ENCODE data around the gene PLCH1. TPM values are rescaled to one million over a fixed set of nuclear protein-coding genes. Genes with fewer than 3 reads are reported as not detected.

The PLCH1 gene
- total RNA-seq, 5 donors from 2014 or later (not counting 1 experiment from before 2014, with no cell fraction given), result 0.06 to 0.12 (median 0.09) TPM; not detected in 1

- H3K4me1 Mint-ChIP-seq, result no peaks in the 10 kb centered on the region
- 80% methylated on average over 1 of the region's 5 CpGs for WGBS (ENCODE audit: insufficient coverage)
These were observed 333.2 kb downstream of the PLCH1 start for GRCh38 chr3:155411500-155412223.

GRCh38 chr3:155409336-155409735, 335.5 kb downstream of the PLCH1 start:
- H3K27ac ChIP-seq (ENCODE audit: low read length), result no peak overlapping the region
- POLR2A ChIA-PET, result no interaction called here
- no peaks in the 10 kb centered on the region for H3K36me3 ChIP-seq (ENCODE audit: control insufficient read depth in 2 of 2, extremely low read depth in 1 of 2, insufficient read depth in 1 of 2, low read length in 1 of 2)
- no peaks in the 10 kb centered on the region for H3K4me1 Mint-ChIP-seq
- no peak overlapping the region for H3K27ac Mint-ChIP-seq
- no peaks in the 10 kb centered on the region for H3K4me1 ChIP-seq (ENCODE audit: control insufficient read depth in 1 of 2, extremely low read depth in 1 of 2, insufficient read depth in 2 of 2, low read length in 2 of 2)
- H3K9me3 ChIP-seq, result no peaks in the 10 kb centered on the region
- H3K36me3 Mint-ChIP-seq, result no peaks in the 10 kb centered on the region
- H3K9me3 Mint-ChIP-seq, result no peaks in the 10 kb centered on the region
- CTCF ChIA-PET, result no interaction called here
- ATAC-seq (replicated peaks in 1 of 4) (no peak), DNase-seq (no peak)
- no peaks in the 10 kb centered on the region for H3K27me3 ChIP-seq (replicated peaks in 1 of 2; ENCODE audit: control insufficient read depth in 2 of 2, extremely low read depth in 1 of 2, insufficient read depth in 2 of 2, low read length in 1 of 2)
- H3K4me3 ChIP-seq (ENCODE audit: control insufficient read depth in 1 of 2, extremely low read depth in 1 of 2, low read length in 1 of 2), result no peak overlapping the region
- no peaks in the 10 kb centered on the region for H3K27me3 Mint-ChIP-seq
- no peak overlapping the region for H3K4me3 Mint-ChIP-seq

More at GRCh38 chr3:155411500-155412223, 333.2 kb downstream of the PLCH1 start:
- H3K36me3 Mint-ChIP-seq, result no peaks in the 10 kb centered on the region
- Histone ChIP-seq H3K36me3 (ENCODE audit: control insufficient read depth in 2 of 2, extremely low read depth in 1 of 2, insufficient read depth in 1 of 2, low read length in 1 of 2) (no peaks in the 10 kb centered on the region), H3K9me3 (no peaks in the 10 kb centered on the region), H3K4me1 (ENCODE audit: control insufficient read depth in 1 of 2, extremely low read depth in 1 of 2, insufficient read depth in 2 of 2, low read length in 2 of 2) (no peaks in the 10 kb centered on the region), H3K27me3 (replicated peaks in 1 of 2; ENCODE audit: control insufficient read depth in 2 of 2, extremely low read depth in 1 of 2, insufficient read depth in 2 of 2, low read length in 1 of 2) (no peaks in the 10 kb centered on the region), H3K4me3 (ENCODE audit: control insufficient read depth in 1 of 2, extremely low read depth in 1 of 2, low read length in 1 of 2) (no peak overlapping the region), H3K27ac (ENCODE audit: low read length) (no peak overlapping the region)
- no peak overlapping the region for H3K4me3 Mint-ChIP-seq
- ChIA-PET POLR2A (no interaction called here), CTCF (no interaction called here)
- no peak for ATAC-seq (replicated peaks in 1 of 4)
- no peak for DNase-seq
- H3K27me3 Mint-ChIP-seq, result no peaks in the 10 kb centered on the region
- H3K9me3 Mint-ChIP-seq, result no peaks in the 10 kb centered on the region
- no peak overlapping the region for H3K27ac Mint-ChIP-seq

- Mint-ChIP-seq H3K36me3 (no peaks in the 10 kb centered on the region), H3K4me1 (no peaks in the 10 kb centered on the region), H3K27ac (no peak overlapping the region), H3K4me3 (no peak overlapping the region), H3K9me3 (no peaks in the 10 kb centered on the region), H3K27me3 (no peaks in the 10 kb centered on the region)
- Histone ChIP-seq H3K9me3 (no peaks in the 10 kb centered on the region), H3K4me1 (ENCODE audit: control insufficient read depth in 1 of 2, extremely low read depth in 1 of 2, insufficient read depth in 2 of 2, low read length in 2 of 2) (no peaks in the 10 kb centered on the region), H3K27ac (ENCODE audit: low read length) (no peak overlapping the region), H3K27me3 (replicated peaks in 1 of 2; ENCODE audit: control insufficient read depth in 2 of 2, extremely low read depth in 1 of 2, insufficient read depth in 2 of 2, low read length in 1 of 2) (no peaks in the 10 kb centered on the region), H3K36me3 (ENCODE audit: control insufficient read depth in 2 of 2, extremely low read depth in 1 of 2, insufficient read depth in 1 of 2, low read length in 1 of 2) (no peaks in the 10 kb centered on the region), H3K4me3 (ENCODE audit: control insufficient read depth in 1 of 2, extremely low read depth in 1 of 2, low read length in 1 of 2) (no peak overlapping the region)
- 78% methylated on average over 1 of the region's 3 CpGs for WGBS (ENCODE audit: insufficient coverage)
- no peak for DNase-seq
- POLR2A ChIA-PET, result no interaction called here
- CTCF ChIA-PET, result no interaction called here
- ATAC-seq (replicated peaks in 1 of 4), result no peak
These were observed 336.9 kb downstream of the PLCH1 start for GRCh38 chr3:155407971-155408370.

GRCh38 chr3:155407331-155407730, 337.5 kb downstream of the PLCH1 start:
- WGBS (ENCODE audit: insufficient coverage), result no CpG with 5 or more reads among the region's 1 CpG
- H3K27ac ChIP-seq (ENCODE audit: low read length), result no peak overlapping the region
- Mint-ChIP-seq H3K4me1 (no peaks in the 10 kb centered on the region), H3K9me3 (no peaks in the 10 kb centered on the region), H3K27me3 (no peaks in the 10 kb centered on the region), H3K4me3 (no peak overlapping the region), H3K36me3 (no peaks in the 10 kb centered on the region), H3K27ac (no peak overlapping the region)
- no peak for DNase-seq
- ATAC-seq (replicated peaks in 1 of 4), result no peak
- ChIA-PET CTCF (no interaction called here), POLR2A (no interaction called here)
- no peaks in the 10 kb centered on the region for H3K4me1 ChIP-seq (ENCODE audit: control insufficient read depth in 1 of 2, extremely low read depth in 1 of 2, insufficient read depth in 2 of 2, low read length in 2 of 2)
- H3K27me3 ChIP-seq (replicated peaks in 1 of 2; ENCODE audit: control insufficient read depth in 2 of 2, extremely low read depth in 1 of 2, insufficient read depth in 2 of 2, low read length in 1 of 2), result no peaks in the 10 kb centered on the region
- no peak overlapping the region for H3K4me3 ChIP-seq (ENCODE audit: control insufficient read depth in 1 of 2, extremely low read depth in 1 of 2, low read length in 1 of 2)
- H3K9me3 ChIP-seq, result no peaks in the 10 kb centered on the region
- H3K36me3 ChIP-seq (ENCODE audit: control insufficient read depth in 2 of 2, extremely low read depth in 1 of 2, insufficient read depth in 1 of 2, low read length in 1 of 2), result no peaks in the 10 kb centered on the region

- H3K4me1 ChIP-seq (ENCODE audit: control insufficient read depth in 1 of 2, extremely low read depth in 1 of 2, insufficient read depth in 2 of 2, low read length in 2 of 2), result no peaks in the 10 kb centered on the region
- no peaks in the 10 kb centered on the region for H3K36me3 Mint-ChIP-seq
- ChIA-PET CTCF (no interaction called here), POLR2A (no interaction called here)
- H3K36me3 ChIP-seq (ENCODE audit: control insufficient read depth in 2 of 2, extremely low read depth in 1 of 2, insufficient read depth in 1 of 2, low read length in 1 of 2), result no peaks in the 10 kb centered on the region
- H3K4me1 Mint-ChIP-seq, result no peaks in the 10 kb centered on the region
- H3K27ac Mint-ChIP-seq, result no peak overlapping the region
- no peak overlapping the region for H3K27ac ChIP-seq (ENCODE audit: low read length)
- no CpG with 5 or more reads among the region's 1 CpG for WGBS (ENCODE audit: insufficient coverage)
- H3K27me3 ChIP-seq (replicated peaks in 1 of 2; ENCODE audit: control insufficient read depth in 2 of 2, extremely low read depth in 1 of 2, insufficient read depth in 2 of 2, low read length in 1 of 2), result no peaks in the 10 kb centered on the region
- peaks cover 2% of the 10 kb centered on the region for H3K9me3 ChIP-seq
- no peak overlapping the region for H3K4me3 ChIP-seq (ENCODE audit: control insufficient read depth in 1 of 2, extremely low read depth in 1 of 2, low read length in 1 of 2)
- DNase-seq (no peak), ATAC-seq (replicated peaks in 1 of 4) (no peak)
- H3K9me3 Mint-ChIP-seq, result no peaks in the 10 kb centered on the region
- no peaks in the 10 kb centered on the region for H3K27me3 Mint-ChIP-seq
- H3K4me3 Mint-ChIP-seq, result no peak overlapping the region
These were observed 340.4 kb downstream of the PLCH1 start for GRCh38 chr3:155404486-155404885.

GRCh38 chr3:155402656-155403055, 342.2 kb downstream of the PLCH1 start:
- Mint-ChIP-seq H3K9me3 (no peaks in the 10 kb centered on the region), H3K27me3 (no peaks in the 10 kb centered on the region), H3K4me3 (no peak overlapping the region), H3K36me3 (no peaks in the 10 kb centered on the region), H3K4me1 (no peaks in the 10 kb centered on the region), H3K27ac (no peak overlapping the region)
- no peak for DNase-seq
- POLR2A ChIA-PET, result no interaction called here
- Histone ChIP-seq H3K27me3 (replicated peaks in 1 of 2; ENCODE audit: control insufficient read depth in 2 of 2, extremely low read depth in 1 of 2, insufficient read depth in 2 of 2, low read length in 1 of 2) (no peaks in the 10 kb centered on the region), H3K4me1 (ENCODE audit: control insufficient read depth in 1 of 2, extremely low read depth in 1 of 2, insufficient read depth in 2 of 2, low read length in 2 of 2) (no peaks in the 10 kb centered on the region), H3K9me3 (peaks cover 2% of the 10 kb centered on the region), H3K27ac (ENCODE audit: low read length) (no peak overlapping the region), H3K4me3 (ENCODE audit: control insufficient read depth in 1 of 2, extremely low read depth in 1 of 2, low read length in 1 of 2) (no peak overlapping the region), H3K36me3 (ENCODE audit: control insufficient read depth in 2 of 2, extremely low read depth in 1 of 2, insufficient read depth in 1 of 2, low read length in 1 of 2) (no peaks in the 10 kb centered on the region)
- ATAC-seq (replicated peaks in 1 of 4), result no peak
- CTCF ChIA-PET, result no interaction called here

- Mint-ChIP-seq H3K27ac (no peak overlapping the region), H3K4me1 (no peaks in the 10 kb centered on the region), H3K36me3 (no peaks in the 10 kb centered on the region), H3K4me3 (no peak overlapping the region), H3K27me3 (no peaks in the 10 kb centered on the region), H3K9me3 (peaks cover 0 to 9% (median 2%) of the 10 kb centered on the region in 3 donors)
- DNase-seq (no peak), ATAC-seq (replicated peaks in 1 of 4) (no peak)
- H3K27me3 ChIP-seq (replicated peaks in 1 of 2; ENCODE audit: control insufficient read depth in 2 of 2, extremely low read depth in 1 of 2, insufficient read depth in 2 of 2, low read length in 1 of 2), result no peaks in the 10 kb centered on the region
- no peak overlapping the region for H3K4me3 ChIP-seq (ENCODE audit: control insufficient read depth in 1 of 2, extremely low read depth in 1 of 2, low read length in 1 of 2)
- H3K27ac ChIP-seq (ENCODE audit: low read length), result no peak overlapping the region
- CTCF ChIA-PET, result no interaction called here
- peaks cover 2% of the 10 kb centered on the region for H3K9me3 ChIP-seq
- H3K36me3 ChIP-seq (ENCODE audit: control insufficient read depth in 2 of 2, extremely low read depth in 1 of 2, insufficient read depth in 1 of 2, low read length in 1 of 2), result no peaks in the 10 kb centered on the region
- POLR2A ChIA-PET, result no interaction called here
- H3K4me1 ChIP-seq (ENCODE audit: control insufficient read depth in 1 of 2, extremely low read depth in 1 of 2, insufficient read depth in 2 of 2, low read length in 2 of 2), result no peaks in the 10 kb centered on the region
These were observed 346.8 kb downstream of the PLCH1 start for GRCh38 chr3:155398046-155398445.
